AG04449 (cell line): ENCODE measurements around the gene C11orf68.

Experiments used
- CTCF ChIA-PET: fragments of 350-600 bp; formaldehyde crosslinking; extraction: SDS; loops from one replicate; lab custom pipeline; 2021; ENCODE audit warnings: antibody characterized with exemption; lab: Yijun Ruan, JAX
- POLR2A ChIA-PET: fragments of 400-600, 350-600 bp; formaldehyde crosslinking; extraction: SDS; loops from one replicate; lab custom pipeline; 2020; ENCODE audit warnings: antibody characterized with exemption, inconsistent platforms; lab: Yijun Ruan, JAX
- DNase-seq: peaks from one replicate; pipeline ENCODE4 v3.0.0-alpha.2; 2010; ENCODE audit warnings: low read depth, low spot score
- H3K4me3 ChIP-seq: 2 replicates; pipeline ENCODE4 v1.5.1; 2011; ENCODE audit warnings: low read depth, mild to moderate bottlenecking, control low read depth, low read length
- TF ChIP-seq, protein P1 (sequence below): IDR thresholded peaks from one replicate; pipeline ENCODE4 v1.5.1; 2011; ENCODE audit warnings: mild to moderate bottlenecking, moderate library complexity, low read length, control low read depth, inconsistent platforms; ENCODE audit not compliant: insufficient read depth; ENCODE audit errors: missing control alignments

C11orf68 gene

DNA sequence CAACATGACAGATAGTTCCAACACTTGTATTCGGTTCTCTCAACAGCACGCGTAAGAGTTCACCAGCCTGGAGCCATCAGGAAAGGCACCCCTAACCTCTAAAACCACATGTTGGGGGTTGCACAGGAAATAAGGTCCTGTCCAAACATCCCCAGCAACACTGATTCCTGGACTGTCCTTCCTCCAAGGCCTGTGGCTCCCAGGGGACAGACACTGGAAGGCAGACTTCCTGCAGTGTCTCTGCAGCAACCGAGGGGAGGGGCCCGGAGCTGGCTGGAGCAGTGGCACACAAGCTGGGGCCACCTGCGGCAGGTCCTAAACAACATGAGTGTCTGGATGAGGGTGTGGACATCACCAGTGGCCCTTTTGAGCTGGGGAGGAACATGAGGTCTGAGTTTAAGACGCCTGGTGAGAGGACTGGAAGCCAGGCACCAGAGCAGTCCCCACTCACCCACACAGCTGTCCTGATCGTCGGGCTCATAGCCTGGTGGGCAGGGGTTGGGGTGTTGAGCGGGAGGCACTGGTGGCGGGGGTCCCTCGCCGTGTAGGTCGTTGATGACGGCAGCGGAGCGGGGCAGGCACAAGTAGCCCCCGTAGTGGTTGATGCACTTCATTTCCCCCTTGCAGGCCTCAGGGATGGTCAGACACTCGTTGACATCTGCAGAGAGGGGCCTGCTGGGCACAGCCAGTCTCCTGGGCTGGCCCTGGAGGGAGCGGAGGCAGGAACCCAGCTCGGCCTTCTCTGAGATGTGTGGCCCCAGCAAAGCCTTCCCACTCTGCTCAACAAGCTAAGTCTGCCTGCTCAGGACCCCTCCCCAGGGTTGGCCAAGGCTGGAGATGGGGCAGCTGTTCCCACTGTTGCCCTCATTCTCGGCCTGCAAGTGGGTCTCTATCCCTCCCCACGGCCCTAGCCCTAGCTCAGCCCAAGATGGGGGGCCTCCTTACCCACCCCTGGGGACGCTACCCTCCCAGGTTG, 47.9 kb downstream of the C11orf68 start:
- CTCF ChIA-PET: interaction anchor here (0.8 to 33.3 kb wide), 12 partner anchors 8 to 229 kb away, joined by 3 to 1090 read pairs (median 4); partner anchors contain the start of genes CCDC85B, FIBP, KAT5 and MUS81

DNA sequence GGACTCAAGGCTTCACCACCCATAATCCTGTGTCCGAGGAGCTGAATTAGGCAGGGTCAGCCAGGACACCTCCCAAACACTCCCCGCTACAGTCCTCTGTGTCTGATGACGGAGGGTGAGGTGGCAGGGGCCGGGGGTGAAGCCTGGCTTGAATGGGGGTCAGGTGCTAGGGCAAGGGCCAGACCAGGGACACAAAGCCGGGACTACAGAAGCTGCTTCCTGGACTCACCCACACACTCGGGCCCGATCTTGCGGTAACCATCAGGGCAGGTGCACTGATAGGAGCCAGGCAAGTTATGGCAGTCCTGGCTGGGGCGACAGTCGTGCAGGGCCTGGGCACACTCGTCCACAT, 48.6 kb downstream of the C11orf68 start:
- DNase-seq: no peak
- ChIA-PET POLR2A (interaction anchor here (1.4 to 6.8 kb wide), 2 partner anchors 10 to 21 kb away, joined by 5 to 103 read pairs; partner anchors contain the start of genes CCDC85B, CFL1 and MUS81), CTCF (interaction anchor here (0.8 to 33.3 kb wide), 6 partner anchors 9 to 159 kb away, joined by 3 to 1090 read pairs (median 90); partner anchors contain the start of genes CCDC85B, FIBP, KAT5 and MUS81)
- H3K4me3 ChIP-seq: peak overlapping the region; percentile 80
- TF ChIP-seq, protein P1, sequence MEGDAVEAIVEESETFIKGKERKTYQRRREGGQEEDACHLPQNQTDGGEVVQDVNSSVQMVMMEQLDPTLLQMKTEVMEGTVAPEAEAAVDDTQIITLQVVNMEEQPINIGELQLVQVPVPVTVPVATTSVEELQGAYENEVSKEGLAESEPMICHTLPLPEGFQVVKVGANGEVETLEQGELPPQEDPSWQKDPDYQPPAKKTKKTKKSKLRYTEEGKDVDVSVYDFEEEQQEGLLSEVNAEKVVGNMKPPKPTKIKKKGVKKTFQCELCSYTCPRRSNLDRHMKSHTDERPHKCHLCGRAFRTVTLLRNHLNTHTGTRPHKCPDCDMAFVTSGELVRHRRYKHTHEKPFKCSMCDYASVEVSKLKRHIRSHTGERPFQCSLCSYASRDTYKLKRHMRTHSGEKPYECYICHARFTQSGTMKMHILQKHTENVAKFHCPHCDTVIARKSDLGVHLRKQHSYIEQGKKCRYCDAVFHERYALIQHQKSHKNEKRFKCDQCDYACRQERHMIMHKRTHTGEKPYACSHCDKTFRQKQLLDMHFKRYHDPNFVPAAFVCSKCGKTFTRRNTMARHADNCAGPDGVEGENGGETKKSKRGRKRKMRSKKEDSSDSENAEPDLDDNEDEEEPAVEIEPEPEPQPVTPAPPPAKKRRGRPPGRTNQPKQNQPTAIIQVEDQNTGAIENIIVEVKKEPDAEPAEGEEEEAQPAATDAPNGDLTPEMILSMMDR: no peak

More for the DNA sequence above, 47.9 kb downstream of the C11orf68 start:
- no peak for DNase-seq
- POLR2A ChIA-PET: interaction anchor here (0.6 to 6.8 kb wide), 15 partner anchors 8 to 45 kb away, joined by 3 to 103 read pairs (median 4); partner anchors contain the start of genes CCDC85B, CFL1, FIBP and MUS81
- TF ChIP-seq, protein P1: no peak
- peak overlapping the region; percentile 80 for H3K4me3 ChIP-seq

DNA sequence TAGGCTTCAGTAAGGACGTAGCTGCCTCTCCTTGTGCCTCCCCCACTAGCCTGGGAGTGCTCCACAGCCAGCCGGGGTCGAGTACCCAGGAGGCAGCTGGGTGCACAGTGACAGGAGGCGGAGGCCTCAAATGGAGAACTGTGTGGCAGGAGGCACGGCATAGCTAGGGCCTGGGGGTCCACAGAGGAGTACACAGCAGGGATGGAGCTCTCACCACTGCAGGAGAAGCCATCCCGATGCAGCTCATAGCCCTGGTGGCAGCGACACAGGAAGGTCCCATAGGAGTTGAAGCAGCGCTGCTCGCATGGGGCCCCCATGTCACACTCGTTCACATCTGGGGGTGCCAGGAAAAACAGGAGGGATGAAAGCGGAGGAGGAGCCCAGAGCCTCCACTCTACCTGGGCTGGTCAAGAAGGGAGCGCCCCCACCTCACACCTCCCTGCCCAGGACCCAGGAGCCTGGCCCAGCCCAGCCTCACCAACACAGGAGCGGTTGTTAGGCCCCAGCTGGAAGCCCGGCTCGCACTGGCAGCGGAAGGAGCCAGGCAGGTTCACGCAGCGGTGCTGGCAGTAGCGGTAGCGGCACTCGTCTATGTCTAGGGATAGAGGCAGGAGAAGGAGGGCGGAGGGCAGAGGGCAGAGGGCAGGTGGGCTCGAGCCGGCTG, 49.1 kb downstream of the C11orf68 start:
- DNase-seq: no peak
- TF ChIP-seq, protein P1: no peak
- ChIA-PET POLR2A (interaction anchor here (1.4 to 6.8 kb wide), 2 partner anchors 10 to 21 kb away, joined by 5 to 103 read pairs; partner anchors contain the start of genes CCDC85B, CFL1 and MUS81), CTCF (interaction anchor here (0.8 to 33.3 kb wide), 6 partner anchors 9 to 158 kb away, joined by 3 to 1090 read pairs (median 90); partner anchors contain the start of genes CCDC85B, FIBP, KAT5 and MUS81)
- H3K4me3 ChIP-seq: no peak overlapping the region

DNA sequence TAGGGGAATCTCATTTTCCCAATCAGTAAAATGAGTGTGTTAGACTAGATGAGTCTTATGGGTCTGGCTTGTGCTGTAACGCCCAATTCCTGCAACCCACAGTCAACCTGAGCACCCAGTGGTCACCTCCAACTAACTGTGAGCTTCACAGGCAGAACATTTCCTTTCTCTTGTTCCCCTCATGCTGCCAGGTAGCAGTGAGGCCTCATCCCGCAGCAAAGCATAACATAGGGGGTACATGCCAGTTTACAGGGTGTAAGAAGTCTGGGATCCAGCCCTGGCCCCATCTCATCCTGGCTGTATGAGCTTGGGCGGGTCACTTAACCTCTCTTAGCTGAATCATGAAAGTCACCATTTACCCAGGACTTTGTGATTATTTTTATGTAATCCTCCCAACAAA, 50.0 kb downstream of the C11orf68 start:
- DNase-seq: no peak
- POLR2A ChIA-PET: interaction anchor here (0.6 to 6.8 kb wide), 3 partner anchors 8 to 144 kb away, joined by 3 to 103 read pairs (median 5); partner anchors contain the start of genes CFL1 and MUS81
- TF ChIP-seq, protein P1: no peak
- CTCF ChIA-PET: interaction anchor here (1.5 to 33.3 kb wide), 5 partner anchors 8 to 199 kb away, joined by 3 to 1090 read pairs (median 174); partner anchors contain the start of genes CCDC85B, FIBP, KAT5 and MUS81
- no peak overlapping the region for H3K4me3 ChIP-seq

DNA sequence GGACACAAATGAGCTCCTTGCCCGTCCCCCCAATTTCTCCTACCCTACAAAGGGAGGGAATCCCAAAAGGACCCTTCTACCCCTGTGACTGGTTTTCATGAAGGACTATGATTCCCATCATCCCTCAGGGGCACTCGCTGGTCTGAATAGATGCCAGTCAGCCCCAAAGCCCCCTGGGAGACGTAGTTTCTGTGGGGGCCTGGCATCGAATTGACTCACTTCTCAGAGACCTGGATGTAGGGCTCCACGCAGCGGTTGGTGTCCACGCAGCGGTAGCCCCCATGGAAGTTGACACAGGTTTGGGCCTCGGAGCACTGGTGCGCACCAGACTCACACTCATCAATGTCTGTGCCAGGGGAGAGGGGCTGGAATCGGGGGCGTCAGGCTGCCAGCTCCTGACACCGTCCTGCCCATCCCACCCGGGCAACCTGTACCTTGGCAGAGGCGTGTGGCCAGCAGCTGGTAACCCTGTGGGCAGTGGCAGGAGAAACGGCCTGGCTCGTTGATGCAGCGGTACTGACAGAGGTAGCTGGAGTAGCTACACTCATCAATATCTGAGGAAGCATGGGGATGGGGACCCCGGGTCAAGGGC, 50.7 kb downstream of the C11orf68 start:
- ChIA-PET POLR2A (interaction anchor here (2.1 to 6.8 kb wide), 2 partner anchors 8 to 9 kb away, joined by 5 to 103 read pairs; partner anchors contain the start of genes CFL1 and MUS81), CTCF (interaction anchor here (1.5 to 33.3 kb wide), 4 partner anchors 7 to 199 kb away, joined by 3 to 1090 read pairs (median 269); partner anchors contain the start of genes CCDC85B, FIBP, MUS81 and SART1)
- no peak for DNase-seq
- H3K4me3 ChIP-seq: no peak overlapping the region
- TF ChIP-seq, protein P1: no peak
